ENCODE data around the gene TCAP.

Gene TCAP, protein sequence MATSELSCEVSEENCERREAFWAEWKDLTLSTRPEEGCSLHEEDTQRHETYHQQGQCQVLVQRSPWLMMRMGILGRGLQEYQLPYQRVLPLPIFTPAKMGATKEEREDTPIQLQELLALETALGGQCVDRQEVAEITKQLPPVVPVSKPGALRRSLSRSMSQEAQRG

DNA sequence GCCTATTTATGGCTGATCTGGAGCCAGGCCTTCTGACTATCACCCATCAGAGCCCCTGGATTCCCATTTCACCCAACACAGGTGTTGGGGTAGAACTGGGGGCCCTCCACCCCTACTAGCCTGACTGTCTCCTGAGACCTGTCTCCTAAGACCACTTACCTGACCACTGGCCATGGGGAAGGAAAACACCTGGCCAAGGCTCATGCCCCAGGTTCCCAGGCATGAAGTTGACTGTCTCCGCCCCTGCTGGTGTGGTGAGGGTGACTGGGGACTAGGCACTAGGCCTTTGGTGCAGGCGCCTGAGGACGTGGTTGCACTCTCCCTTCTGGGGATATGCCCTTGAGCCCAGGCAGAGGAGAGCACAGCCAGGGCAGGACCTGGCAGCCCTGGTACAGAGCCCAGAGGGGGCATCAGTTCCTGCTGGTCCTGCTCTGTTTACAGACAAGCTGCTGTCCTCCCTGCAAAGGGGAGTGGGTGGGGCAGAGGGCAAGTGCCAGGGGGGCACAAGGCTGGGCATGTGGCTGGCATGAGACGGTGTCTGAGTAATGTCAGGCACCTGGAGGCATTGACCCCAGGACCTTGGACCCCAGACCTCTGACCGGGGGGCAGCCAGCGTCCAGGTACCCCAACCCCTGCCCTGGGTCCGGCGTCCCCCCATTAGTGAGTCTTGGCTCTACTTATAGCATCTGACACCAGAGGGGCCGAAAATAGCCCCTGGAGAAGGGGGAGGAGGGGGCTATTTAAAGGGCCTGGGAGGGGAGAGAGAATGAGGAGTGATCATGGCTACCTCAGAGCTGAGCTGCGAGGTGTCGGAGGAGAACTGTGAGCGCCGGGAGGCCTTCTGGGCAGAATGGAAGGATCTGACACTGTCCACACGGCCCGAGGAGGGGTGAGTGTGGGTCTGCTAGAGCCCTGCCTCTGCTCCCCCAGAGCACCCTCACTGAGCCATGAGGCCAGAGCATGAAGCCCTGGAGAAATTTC lies at the start of gene TCAP:
TCAP (plus strand) TSS at position 769 of the 981 bp plus-strand sequence; CDS start at position 780, 11 bp downstream.
- no peak for DNase-seq

DNA sequence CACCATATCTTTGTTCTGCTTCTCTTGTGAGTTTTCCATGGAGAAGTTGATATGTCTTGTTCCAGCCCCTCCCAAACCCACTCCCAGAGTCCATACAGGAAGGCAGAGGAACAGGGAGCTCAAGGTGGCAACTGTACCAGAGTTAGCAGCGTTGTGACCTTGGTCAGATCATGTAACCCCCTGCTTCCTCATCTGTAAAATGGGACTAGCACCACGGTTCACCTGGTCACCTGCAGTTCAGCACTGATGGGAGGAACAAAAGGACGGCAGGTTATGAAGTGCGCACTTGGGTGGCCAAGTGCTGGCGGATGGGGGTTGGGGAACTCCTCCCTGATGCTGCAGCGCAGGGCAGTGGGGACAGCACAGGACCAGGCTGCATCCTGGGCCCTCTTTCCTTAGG lies 49.7 kb upstream of the TCAP start:
- DNase-seq: no peak

DNA sequence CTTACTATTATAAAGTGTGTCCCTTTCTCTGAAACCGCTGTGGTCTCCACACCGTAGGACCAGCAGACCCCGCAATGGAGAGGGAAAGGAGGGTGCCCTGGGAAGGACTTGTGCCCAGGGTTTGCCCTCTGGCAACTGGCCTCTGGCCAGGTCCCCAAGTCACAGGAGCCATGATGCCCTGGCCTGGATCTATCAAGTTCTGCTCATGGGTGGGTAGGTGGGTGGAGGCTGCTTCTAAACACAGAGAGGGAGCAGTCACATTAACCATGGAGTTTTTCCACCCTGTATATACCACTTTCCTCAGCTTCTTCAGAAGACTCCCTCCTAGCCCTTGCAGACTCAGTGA lies 48.1 kb upstream of the TCAP start:
- no peak for DNase-seq

DNA sequence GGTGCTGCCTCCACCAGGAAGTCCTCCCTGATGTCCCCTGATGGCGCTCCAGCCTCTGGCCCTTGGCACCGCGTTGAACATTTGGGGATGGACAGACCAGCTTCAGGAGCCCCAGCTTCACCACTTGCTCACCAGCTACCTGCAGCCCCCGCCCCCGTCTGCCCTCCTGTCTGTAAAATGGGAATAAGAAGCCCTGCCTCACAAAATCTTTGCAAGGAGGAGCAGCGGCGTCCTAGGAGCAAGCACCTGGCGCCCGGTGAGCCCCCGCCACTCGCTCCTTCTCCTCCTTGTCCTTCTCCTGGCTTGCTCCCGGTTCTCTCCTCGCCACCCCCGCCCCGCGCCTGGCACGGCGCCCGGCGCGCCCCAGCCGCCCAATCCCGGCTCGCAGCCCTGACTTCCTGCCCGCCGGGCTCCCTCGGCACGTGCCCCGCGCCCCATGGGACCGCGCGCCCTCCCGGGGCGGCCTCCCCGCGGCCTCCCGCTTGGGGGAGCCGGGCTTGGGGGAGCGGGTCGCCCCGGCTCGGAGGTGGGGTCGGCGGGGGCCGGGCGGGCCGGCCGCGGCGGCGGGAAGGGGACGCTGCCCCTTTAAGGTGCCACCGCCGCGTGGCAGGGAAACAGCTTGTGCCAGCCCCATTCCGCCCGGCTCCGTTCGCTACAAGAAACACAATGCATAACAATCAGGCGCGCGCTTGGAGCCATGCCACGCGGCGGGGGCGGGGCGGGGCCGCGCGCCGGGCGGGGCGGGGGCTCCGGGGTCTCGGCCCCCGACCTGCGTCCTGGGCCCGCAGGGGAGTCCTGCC lies 47.5 kb upstream of the TCAP start:
- peak in 34 of 51 donors; percentile 6 to 62 (median 38) for DNase-seq

DNA sequence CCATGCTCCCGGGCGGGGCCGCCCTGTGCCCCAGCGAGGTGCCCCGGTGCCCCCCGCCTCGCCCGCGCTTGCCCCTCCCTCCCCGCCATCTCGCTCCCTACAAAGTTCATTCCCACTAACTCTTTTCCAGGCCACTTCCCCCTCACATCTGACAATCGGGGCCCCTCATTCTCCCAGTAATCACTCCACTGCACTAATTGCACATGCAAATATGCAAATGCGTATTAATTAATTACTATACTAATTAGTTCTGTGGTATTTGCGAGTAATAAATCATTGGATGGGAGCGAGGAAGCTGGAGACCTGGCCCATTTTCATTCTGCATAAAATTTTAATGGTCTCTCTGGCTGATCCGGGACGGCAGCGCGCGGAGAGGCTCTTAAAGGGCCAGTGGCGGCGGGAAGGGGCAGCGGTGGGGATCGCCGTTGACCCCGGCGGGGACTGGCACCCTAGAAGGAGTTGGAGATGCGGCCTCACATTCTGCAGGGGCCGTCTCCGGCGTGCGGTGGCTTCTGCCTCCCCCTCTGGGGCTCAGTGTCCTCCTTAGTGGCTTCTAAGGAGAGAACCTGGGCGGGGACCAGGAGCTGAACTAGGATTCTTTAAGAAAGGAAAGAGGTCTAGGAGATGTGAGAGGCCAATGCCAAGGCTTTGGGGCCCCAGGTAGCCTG lies 46.8 kb upstream of the TCAP start:
- peak in 1 of 51 donors; percentile 57 for DNase-seq

DNA sequence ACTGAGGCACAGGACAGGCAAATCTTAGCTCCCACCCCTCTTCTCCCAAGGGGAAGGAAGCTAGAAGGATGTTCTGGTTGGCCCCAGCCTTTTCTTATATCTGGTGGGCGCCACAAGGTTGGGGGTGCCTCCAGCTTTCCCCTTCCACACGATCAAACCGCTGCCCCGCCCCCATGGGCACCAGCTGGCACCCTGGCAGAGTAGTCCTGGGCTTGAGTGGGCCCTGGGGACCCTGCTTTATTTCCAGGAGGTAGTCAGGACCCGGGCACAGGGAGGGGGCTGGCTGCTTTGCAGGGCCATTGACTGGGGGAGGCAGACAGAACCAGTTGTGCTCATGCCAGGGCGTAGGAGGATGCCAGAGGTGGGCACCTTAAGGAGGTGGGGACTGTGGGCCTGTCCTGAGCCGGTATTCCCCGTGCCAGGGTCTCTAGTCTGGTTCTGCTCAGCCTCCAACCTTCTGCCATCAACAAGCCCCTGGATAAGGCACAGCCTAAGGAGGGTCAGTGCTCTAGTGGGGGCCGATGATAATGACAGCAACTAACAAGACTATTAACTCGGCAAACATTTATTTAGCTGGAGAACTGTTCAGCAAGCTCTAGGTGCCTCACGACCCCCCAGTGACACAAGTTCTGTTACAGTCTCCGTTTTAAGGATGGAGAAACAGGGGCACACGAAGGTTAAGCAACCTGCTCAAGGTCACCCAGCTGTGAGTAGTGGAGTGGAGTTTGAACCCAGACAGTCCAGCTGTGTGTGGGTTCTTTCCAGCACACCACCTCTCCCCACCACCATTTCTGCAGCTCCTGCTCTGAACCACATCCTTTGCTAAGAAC lies 46.0 kb upstream of the TCAP start:
- DNase-seq: no peak

DNA sequence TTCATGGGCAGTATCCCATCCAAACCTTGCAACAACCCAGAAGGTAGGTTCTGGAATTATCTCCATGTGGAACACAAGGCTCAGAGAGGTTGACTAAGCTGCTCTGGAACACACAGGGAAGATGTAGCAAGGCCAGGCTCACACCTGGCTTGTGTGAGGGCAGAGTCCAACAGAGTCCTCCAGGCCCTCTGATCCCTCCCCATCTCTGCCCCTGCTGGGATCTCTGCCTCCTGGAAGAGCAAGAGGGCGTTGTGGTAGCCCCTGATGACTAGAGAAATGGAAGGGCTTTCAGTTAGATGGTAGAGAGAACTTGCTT lies 45.4 kb upstream of the TCAP start:
- no peak for DNase-seq

DNA sequence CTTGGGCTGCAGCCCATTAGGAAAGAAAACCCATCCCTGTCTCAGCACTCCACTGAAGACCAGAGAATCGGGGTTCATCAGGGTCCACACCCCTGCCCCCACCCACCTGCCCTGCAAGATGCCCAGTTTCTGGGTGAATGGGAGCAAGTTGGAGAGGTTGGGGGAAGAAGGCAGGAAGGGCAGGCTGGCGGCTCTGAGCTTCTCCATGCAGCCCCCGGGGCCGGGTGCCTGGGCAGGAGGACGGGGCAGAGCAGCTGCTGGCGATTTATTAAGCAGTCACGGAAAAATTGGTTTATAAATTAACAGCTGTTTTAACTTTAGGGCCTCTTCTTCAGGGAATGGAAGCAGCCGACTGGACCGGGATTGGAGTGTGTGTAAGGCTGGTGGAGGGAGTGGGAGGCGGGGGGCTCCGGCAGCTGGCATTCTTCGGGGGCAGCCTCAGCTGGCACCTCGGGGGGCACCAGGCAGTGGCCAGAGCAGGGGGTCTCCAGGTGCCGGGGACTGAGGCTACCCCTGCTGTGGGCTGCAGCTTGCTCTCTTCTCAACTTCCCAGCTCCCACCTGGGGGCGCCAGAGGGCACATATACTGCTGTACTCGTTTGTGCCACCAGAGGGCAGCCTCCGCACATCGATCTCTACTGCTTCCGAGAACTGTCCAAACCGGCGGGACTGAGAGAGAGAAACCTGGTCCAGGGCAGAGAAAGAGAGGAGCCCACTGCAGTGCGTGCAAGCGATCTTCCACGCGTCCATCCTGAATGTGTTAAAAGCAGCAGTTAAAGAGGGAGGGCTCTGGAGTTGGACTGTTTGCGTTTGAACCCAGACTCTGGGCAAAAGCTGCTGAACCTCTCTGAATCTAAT lies 43.4 kb upstream of the TCAP start:
- peak; percentile 39 to 97 (median 78) for DNase-seq

DNA sequence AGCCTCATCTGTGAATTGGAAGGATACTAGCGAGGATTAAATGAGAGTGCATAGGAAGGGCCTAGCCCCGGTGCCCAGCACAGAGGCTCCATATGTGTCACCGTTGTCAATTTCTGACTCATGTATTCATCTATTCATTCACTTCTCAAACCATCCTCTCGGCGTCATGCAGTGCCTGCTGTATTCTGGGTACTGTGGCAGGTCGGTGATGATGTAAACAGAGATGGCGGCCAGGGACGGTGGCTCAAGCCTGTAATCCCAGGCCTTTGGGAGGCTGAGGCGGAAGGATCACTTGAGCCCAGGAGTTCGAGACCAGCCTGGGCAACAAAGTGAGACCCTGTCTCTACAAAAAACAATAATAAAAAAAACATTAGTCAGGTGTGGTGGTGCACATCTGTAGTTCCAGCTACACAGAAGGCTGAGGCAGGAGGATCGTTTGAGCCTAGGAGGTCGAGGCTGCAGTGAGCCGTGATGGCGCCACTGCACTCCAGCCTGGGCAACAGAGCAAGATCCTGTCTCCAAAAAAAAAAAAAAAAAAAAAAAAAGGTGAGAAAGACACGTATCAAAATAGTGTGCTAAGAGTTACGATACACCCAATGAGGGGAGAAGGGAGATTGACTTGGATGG lies 42.7 kb upstream of the TCAP start:
- DNase-seq: peak in 1 of 51 donors; percentile 75

DNA sequence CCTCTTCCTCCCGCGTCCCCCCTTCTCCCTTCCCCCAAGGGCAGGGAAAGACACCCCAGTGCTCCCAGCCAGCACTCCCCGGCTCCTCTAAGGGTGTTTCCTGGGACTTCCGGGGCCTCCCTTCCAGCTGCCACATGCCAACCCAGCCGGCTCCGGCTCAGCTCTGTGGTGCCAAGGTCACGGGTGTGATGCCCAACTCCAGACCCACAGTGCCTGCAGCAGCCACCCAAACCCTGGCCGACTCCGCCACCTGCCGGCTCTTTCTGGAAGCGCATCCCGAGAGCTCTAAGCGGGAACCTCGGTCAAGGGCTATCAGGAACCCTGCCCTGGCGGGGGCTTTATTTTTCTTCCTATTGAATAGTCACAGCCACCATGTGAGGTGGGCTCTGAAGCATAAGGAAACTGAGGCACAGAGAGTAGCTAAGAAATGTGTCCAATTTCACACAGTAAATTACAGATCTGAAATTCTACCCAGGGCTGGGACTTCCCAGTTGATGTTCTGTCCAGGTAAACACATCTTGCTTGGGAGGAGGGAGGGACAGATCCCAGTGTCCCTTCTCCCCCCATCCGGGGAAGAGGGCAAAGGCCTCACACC lies 41.7 kb upstream of the TCAP start:
- DNase-seq: peak; percentile 33 to 89 (median 74)

DNA sequence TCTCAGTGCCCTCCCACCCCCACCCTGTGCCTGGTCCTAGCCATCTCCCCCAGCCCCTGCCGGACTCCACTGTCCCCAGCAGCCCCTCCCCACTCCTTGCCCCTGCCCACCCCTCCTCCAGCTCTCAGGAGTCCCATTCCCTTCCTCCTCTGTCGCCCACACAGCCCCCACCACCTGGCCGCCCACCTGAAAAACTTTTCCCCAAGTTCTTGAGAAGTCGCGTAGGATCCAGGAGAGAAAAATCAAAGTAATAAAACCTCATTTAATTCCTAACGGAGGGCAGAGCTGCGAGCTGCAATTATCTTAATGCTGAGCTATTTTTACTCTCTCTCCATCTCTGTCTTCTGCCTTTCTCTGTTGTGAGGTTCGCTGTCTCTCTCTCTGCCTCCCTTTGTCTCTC lies 40.8 kb upstream of the TCAP start:
- DNase-seq: peak in 1 of 51 donors; percentile 29

DNA sequence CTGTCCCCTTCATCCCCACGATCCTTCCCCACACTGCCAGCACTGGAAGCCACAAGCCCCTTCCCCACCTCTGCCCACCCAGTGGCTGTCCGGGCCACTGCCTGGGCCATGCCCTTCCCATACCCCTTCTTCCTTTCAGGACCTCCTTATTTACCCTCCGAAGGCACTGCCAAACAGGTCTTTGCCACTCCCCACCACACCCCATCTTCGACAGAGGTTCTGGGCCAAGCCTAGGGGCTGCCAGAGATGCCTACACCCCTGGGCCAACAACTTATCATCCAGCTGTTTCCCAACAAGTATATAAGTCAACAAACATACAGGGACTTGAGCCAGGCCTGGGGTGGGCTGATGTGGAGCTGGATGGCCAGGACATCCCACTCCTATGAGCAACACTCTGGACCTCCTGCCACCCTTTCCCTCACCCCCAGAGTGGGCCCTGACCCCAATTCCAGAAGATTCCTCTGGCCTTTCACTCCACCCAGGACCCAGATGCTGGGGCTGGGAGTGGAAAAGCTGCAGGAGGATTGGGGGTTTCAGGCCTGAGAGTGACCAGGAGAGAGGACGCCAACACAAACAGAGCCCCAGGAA lies 39.9 kb upstream of the TCAP start:
- no peak for DNase-seq

DNA sequence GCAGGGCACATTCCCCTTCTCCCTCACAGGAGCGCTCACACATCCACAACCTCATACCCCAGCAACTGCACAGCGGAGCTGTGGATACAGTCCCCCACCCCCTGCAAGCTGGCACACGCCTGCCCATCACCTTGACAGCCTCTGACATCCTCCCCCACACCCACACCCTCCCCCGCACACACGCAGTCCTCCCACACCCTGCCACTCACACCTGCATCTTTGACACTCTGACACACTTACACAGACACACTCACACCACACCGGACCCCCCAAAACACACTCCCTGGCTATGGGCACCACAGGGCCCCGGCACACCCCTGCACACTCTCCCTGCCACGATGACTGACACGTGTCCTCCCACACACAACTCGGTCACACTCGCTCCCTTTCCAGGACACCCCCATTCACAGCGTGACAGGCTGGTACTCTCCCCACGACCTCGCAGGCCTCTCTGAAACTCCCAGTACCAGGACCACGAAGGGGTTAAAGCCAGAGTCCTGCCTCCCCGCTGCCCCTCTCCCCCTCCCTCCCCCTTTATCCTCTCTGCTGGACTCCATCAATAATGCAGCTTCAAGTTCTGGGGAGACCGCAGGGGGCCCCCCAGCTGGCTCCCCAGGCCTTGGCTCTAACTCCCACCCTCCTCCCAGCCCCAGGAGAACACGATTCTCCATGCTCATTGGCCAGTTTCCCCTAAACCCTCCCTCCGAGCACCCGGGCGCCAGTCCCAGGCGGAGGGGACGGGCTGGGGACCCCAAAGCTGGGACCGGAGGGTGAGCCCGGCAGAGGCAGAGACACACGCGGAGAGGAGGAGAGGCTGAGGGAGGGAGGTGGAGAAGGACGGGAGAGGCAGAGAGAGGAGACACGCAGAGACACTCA lies 38.7 kb upstream of the TCAP start, which contains the start of gene PPP1R1B:
PPP1R1B (plus strand) TSS at position 782 of the 876 bp plus-strand sequence. CDS start 441 bp downstream, outside the sequence.
- peak in 21 of 51 donors; percentile 8 to 57 (median 31) for DNase-seq

DNA sequence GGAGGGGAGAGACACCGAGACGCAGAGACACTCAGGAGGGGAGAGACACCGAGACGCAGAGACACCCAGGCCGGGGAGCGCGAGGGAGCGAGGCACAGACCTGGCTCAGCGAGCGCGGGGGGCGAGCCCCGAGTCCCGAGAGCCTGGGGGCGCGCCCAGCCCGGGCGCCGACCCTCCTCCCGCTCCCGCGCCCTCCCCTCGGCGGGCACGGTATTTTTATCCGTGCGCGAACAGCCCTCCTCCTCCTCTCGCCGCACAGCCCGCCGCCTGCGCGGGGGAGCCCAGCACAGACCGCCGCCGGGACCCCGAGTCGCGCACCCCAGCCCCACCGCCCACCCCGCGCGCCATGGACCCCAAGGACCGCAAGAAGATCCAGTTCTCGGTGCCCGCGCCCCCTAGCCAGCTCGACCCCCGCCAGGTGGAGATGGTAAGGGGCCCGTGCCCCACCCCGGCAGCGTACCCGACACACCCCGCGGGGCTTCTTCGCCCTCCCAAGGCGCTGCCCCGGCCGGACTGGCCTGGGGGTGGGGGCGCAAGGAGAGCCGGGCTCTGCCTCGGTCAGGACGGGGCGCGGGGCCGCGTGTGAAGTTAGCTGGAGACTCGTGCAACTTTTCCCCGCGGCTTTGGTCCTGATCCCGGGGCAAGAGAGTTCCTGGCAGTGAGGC lies 38.0 kb upstream of the TCAP start:
- DNase-seq: no peak

DNA sequence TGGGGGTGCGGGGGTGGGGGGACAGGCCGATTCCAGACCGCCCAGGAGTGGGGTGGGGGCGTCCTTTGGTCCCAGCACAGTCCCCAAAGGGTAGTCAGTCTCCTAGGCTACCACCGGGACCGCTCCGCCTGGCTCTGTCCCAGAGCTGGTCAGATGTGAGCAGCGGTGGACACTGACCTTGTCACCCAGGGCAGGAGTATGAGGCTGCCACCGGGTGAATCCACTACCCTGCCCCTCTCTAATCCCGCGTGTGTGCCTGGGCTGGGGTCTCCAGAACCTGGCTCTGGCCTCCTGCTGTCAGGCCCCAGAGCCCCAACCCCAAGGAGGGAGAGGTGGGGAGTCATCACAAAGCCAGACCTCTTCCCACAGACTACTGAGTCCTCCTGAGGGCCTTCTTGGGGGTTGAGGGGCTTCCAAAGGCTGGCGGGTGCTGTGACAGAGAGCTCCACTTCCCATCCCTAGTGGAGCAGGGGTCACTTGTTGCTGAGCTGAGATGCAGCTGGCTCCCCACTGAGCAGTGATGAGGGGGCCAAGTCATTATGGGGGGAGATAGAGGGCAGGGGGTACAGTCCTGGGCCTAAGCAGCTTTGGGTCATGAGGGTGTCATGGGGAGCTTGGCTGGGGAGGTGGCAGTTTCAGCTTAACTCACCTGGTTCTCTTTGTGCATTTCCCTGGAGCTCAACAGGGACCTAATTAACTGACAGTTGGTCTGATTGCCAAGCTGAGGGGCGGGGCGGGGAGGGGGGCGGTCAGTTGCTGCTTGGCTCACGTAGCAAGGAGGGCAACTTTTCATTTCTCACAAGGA lies 37.2 kb upstream of the TCAP start:
- peak in 2 of 51 donors; percentile 6 to 30 for DNase-seq
